ENCODE results near the gene CAPN2.

GRCh38 chr1:223741861-223742260, 29.5 kb downstream of the CAPN2 start:
- no peak for TF ChIP-seq POLR2A (IDR thresholded peaks at IDR 0.05; ENCODE audit: low read length)
- no peak for TF ChIP-seq GATA1 (IDR thresholded peaks at IDR 0.05; ENCODE audit: low read depth, low read length)
